Right lung (tissue), 5 donors: ENCODE measurements around the gene POLR1B. TPM values are rescaled to one million over a fixed set of nuclear protein-coding genes. Genes with fewer than 3 reads are reported as not detected.
"Not testable (repeated sequence)": the region's sequence is repeated elsewhere in the genome, so short reads cannot be mapped to it uniquely, and the experiment has no call there.

ENCODE experiments used
- DNase-seq, 2 donors: peaks; one replicate each; pipeline ENCODE4 v3.0.0-alpha.2; 2013
- polyA plus RNA-seq, 5 donors: library from polyadenylated mRNA; unstranded; fragments of 120-200 nt; gene quantifications; one replicate each; pipeline versions ENCODE4 v1.2.1 to v1.2.3, GENCODE V29; 2013; ENCODE audit warnings: inconsistent platforms in 1 of 5, low replicate concordance in 1 of 5; ENCODE audit not compliant: insufficient read length in 5 of 5, insufficient read depth in 1 of 5

Gene POLR1B
- polyA plus RNA-seq, 5 donors: 15.2 to 29.8 (median 19.9) TPM

- DNase-seq: no peak
Observed at GRCh38 chr2:112540906-112541305, 1.4 kb upstream of the POLR1B start.

GRCh38 chr2:112541315-112542122, 746 bp upstream of the POLR1B start:
- DNase-seq: no peak

DNA sequence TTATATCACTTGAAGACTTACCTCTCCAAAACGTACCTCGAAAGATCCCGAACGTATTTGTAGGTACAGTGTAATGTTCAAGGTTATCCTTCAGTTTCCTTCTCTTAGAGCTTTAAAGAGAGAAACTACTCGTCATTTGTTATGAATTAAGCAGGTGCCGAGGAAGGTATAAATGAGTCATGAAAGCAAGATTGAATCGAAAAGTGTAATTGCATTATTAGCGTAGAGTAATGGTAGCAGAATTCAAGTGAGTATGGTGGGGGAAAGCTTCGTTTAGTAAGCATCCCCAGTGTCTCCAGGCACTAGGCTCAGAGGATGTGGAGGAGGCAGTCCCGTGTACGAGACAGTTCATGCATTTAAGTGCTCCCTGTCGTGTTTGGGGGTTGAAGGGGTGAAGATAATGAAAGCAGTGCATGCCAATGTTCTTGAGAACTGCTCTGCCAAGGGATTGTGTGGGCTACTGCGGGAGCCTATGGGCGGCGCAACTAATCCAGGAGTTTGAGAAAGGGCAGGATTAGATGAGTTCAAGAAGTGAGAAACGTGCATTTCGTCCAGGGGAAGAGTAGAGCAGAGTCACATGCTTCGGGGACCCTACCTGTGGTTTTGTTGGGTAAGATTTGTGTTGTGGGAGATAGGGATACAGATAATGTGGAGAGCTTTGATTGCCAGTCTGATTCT, 858 bp downstream of the POLR1B start:
- DNase-seq: no peak

GRCh38 chr2:112547333-112547732, 5.1 kb downstream of the POLR1B start:
- DNase-seq: peak; percentile 58 to 61

DNA sequence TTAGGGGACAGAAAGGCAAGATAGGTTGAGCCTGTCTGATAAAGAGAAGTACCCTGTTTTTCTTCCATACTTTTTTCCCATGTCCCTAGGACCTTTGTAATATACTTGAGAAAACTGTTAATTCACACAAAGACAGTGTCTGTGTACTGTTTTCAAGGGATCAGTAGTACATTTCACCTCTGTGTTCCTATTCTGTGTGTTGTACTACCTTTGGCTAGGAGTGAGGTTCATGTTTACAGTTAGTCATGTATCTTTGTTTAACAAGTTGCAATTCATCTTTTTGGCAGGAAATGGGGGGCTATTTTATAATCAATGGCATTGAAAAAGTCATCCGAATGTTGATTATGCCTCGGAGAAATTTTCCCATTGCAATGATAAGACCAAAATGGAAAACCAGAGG, 6.7 kb downstream of the POLR1B start:
- DNase-seq: no peak

DNA sequence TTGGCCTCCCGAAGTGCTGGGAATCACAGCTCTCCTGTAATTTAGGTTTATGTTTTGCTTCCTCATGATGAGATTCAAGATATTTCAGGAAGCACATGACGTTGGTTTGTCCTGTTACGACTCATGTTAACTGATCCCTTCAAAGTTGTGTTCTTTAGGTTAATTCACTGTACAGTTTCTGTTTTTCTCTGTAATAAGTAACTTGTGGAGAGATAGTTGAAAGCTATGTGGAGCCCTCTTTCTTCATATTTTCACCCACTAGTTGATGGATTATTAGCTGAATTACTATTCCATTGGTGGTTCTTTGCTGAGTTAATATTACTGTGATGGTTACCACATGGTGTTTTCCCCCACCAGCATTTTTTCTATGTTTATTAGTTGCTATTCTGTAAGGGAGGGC, 23.8 kb downstream of the POLR1B start:
- DNase-seq: no peak

DNA sequence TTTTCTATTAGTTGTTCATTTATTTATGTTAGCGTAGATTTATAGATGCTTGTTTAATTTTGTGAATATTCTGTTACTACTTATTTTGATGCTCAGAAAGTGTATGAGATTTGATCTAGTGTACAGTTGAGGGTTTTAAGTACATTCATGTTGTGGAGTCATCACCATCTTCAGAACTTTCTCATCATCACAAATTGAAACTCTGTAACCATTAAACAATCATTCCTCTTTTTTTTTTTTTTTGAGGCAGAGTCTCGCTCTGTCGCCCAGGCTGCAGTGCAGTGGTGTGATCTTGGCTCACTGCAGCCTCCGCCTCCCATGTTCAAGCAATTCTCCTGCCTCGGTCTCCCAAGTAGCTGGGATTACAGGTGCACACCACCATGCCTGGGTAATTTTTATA, 24.2 kb downstream of the POLR1B start:
- not testable (repeated sequence) for DNase-seq

GRCh38 chr2:112572005-112572404, 29.7 kb downstream of the POLR1B start:
- no peak for DNase-seq

DNA sequence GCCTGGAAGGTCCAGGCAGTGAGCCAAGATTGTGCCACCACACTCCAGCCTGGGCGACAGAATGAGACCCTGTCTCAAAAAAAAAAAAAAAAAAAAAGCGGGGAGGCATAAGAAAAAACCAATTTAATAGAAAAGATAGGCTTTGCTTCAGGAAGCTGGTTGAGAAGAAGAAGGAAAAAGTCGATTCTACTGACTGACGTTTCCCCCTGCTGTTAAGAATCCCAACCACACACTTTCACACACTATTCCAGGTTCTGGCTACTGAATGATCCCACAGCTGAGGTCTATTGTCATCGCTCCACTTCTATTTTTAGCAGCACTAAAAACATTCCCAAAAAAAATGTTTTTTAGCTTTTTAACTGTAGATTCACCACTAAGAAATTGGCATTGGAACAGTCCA, 35.5 kb downstream of the POLR1B start:
- DNase-seq: no peak

DNA sequence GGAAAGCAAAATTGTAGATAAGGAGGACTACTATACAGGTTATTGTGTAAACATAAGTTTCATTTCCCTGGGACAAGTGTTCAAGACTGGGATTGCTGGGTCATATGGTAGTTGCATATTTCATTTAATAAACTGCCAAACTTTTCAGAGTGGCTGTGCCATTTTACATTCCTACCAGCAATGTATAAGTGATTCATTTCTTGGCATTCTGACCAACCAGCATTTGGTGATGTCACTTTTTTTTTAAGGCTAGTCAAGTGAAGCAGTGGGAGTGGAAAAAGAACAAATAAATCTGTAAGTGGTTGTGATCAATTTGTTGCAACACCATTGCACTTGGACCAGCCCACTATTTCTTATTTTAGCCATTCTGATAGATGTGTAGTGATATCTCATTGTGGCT, 37.0 kb downstream of the POLR1B start:
- no peak for DNase-seq

GRCh38 chr2:112580084-112580483, 37.8 kb downstream of the POLR1B start:
- DNase-seq: no peak

GRCh38 chr2:112582314-112582746, 40.1 kb downstream of the POLR1B start:
- peak in 1 of 2 donors; percentile 43 for DNase-seq

DNA sequence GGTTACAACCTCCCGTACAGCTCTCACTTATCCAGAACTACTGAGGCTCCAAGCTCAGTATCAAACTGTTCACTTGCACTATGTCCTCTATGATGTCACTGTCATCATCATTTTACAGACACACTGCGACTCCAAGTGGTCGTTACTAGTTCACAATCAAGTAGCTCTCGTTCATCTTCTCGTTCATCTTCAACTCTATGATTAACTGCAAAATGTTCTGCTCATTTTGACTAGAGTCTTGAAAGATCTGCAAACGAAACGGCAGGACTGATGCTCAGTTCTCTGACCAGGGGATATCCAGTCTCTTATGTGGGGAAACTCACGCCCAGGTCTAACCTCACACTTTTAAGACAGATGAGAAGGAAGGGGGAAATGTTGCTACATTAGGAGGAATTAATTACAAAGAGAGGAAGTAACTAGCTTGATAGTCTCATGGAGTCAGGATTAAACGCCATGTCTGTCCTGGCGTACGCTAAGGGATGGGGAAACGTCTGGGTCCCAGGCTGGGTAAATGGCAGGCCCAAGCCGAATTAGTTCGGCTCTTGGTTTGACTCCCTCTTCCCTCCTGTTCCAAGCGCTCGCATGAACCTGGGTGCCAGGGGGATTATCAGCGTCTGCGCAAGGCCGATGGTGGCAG, 41.4 kb downstream of the POLR1B start:
- DNase-seq: no peak

- DNase-seq: peak; percentile 92 to 94
Observed at GRCh38 chr2:112584134-112584890, 42.0 kb downstream of the POLR1B start, which contains the start of gene CHCHD5. CHCHD5 (plus strand) TSS chr2:112584609; CDS start chr2:112584648, 39 bp downstream.

- no peak for DNase-seq
Observed at GRCh38 chr2:112584891-112585250, 42.6 kb downstream of the POLR1B start.

DNA sequence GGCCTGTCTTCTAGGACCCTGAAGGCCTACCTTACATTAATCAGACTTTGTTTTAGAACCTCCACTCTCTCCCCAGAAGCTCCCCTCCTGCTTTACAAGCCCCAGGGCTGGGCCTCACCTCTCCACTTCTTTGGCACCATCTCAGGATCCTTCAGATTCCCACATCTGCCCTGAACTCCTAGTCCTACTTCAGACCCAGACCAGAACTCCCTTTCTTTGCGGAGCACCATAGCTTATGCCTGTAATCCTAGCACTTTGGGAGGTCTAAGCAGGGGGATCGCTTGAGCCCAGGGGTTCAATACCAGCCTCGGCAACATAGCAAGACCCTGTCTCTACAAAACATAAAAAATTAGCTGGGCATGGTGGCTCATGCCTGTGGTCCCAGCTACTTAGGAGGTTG, 43.1 kb downstream of the POLR1B start:
- DNase-seq: no peak

DNA sequence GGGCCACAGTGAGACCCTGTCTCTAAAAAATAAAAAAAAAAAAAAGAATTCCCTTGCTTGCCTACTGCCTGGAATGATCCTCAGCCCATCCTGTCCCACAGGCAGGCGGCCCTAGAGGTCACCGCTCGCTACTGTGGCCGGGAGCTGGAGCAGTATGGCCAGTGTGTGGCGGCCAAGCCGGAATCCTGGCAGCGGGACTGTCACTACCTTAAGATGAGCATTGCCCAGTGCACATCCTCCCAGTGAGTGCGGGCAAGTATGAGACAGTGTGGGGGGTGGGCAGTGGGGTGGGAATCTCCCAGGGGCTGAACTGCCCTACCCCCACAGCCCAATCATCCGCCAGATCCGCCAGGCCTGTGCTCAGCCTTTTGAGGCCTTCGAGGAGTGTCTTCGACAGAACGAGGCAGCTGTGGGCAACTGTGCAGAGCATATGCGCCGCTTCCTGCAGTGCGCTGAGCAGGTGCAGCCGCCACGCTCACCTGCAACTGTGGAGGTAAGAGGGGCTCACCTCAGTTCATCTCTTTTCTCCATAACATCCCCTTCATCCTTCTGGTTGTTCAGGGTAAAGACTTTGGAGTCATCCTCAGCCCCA, 43.7 kb downstream of the POLR1B start:
- no peak for DNase-seq

DNA sequence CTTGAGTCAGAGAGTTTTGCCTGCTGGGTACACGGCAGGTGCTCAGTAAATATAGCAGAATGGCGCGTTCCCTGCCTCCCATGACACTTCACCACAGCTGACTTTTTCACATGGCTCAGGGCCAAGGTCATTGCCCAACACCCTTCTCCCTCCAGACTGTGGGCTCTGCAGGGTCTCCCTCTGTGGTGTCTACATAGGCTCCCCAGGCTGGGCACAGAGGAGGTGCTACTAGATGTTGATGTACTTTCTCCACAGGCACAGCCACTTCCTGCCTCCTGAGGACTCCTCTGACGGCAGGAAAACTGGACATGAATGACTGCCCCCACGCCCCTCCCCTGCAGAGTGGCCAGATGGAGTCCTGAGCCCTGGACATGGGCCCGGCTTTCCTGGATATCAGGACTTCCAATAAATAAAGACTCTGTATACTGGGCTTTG, 46.4 kb downstream of the POLR1B start:
- no peak for DNase-seq

DNA sequence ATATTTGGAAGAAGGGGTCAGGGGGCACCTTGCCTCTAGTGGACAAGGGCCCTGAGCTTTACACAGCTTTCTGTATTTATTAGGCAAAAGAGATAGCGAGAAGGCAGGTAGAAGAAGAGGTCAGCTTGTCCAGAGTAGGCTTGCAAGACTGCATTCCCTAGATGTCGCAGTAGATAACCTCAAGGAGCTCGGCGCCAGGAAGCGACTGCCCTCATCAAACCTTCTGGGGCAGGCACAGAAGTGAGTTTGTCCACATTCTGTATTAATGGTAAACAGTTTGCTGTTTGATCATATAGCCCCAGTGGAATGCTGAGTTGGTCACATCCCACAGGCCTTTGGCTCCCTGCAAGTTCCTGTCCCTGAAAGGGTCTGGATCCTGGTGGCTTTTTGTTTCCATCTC, 49.1 kb downstream of the POLR1B start:
- no peak for DNase-seq

DNA sequence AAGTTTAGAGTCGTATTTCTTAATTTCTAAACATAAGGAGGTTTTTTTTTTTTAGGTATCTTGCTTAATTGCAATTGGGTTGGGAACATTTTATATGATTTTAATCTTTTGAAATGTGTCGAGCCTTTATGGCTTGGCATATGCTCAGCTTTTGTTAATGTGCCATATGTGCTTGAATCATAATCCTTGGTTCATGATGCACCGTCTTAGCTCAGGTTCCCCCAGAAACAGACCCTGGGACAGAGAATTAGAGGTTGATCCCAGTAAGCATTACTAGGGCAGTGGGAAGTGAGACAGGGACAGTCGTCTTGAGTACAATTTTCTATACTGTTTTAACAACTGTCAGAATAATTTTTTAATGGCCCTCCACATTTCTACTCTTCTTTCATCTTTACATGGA, 51.5 kb downstream of the POLR1B start:
- DNase-seq: no peak

GRCh38 chr2:112597537-112598322, 55.5 kb downstream of the POLR1B start:
- no peak for DNase-seq
